Brain microvascular endothelial cell (primary cell): ENCODE measurements around the gene PRR12.

Source experiments
- DNase-seq: peaks from one replicate; pipeline ENCODE4 v3.0.0-alpha.2; 2020
- H3K27ac ChIP-seq: fragments of 250-450 bp; sonication (Bioruptor Pico); 2 replicates; pipeline ENCODE4 v1.5.1; 2020; ENCODE audit warnings: mild to moderate bottlenecking, moderate library complexity
- H3K27me3 ChIP-seq: fragments of 250-450 bp; sonication (Bioruptor Pico); replicated peaks from 2 replicates; pipeline ENCODE4 v1.5.1; 2020; ENCODE audit warnings: mild to moderate bottlenecking
- H3K36me3 ChIP-seq: fragments of 250-450 bp; sonication (Bioruptor Pico); replicated peaks from 2 replicates; pipeline ENCODE4 v1.5.1; 2020; ENCODE audit warnings: mild to moderate bottlenecking
- H3K4me3 ChIP-seq: 2 replicates; pipeline ENCODE4 v1.5.1; 2011; ENCODE audit warnings: low read depth, mild to moderate bottlenecking, control low read depth, low read length, moderate library complexity
- in situ Hi-C: cut with HindIII; loops from 2 replicates; pipeline ENCODE4 v1.10.0; 2017; ENCODE audit warnings: low sequenced_read_pairs, low pct_ligation_motif_present
- TF ChIP-seq, protein P1 (sequence below): IDR thresholded peaks from 2 replicates; pipeline ENCODE4 v1.5.1; 2011; ENCODE audit warnings: low read depth, mild to moderate bottlenecking, moderate library complexity, low read length, control low read depth, inconsistent platforms; ENCODE audit errors: missing control alignments

The PRR12 gene

DNA sequence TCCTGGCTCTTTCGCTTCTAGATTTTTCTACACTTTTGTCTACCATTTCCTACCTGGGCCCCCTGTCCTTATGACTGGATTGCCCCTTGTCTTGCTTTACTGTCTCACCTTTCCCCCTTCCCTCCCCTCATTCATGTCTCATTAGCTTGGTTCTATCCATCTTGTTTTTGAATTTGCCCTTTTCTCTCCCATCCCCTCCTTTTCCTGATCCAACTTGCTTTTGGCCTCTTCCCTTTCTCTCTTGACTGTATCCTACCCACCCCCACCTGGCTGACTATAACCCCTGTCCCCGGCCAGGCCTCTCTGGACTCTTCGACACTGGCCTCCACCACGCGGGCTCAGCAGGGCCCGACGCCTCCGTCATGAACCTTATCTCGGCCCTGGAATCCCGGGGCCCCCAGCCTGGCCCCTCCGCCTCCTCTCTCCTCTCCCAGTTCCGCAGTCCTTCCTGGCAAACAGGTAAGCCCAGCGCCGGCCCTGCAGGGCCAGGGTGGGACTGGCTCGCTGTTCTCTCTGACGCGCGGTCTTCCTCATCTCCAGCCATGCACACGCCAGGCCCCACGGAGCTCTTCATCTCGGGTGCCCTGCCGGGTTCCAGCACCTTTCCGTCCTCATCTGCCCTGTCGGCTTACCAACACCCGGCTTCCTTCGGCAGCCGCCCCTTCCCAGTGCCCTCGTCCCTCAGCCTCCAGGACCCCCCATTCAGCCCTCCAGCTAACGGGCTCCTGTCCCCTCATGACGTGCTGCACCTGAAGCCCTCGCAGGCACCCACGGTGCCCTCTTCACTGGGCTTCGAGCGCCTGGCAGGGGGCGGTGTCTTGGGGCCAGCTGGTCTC lies 3.4 kb downstream of the PRR12 start:
- Histone ChIP-seq H3K36me3 (peaks cover 51% of the 10 kb centered on the region), H3K27me3 (no peaks in the 10 kb centered on the region), H3K4me3 (no peak overlapping the region), H3K27ac (no peak overlapping the region)
- TF ChIP-seq, protein P1, sequence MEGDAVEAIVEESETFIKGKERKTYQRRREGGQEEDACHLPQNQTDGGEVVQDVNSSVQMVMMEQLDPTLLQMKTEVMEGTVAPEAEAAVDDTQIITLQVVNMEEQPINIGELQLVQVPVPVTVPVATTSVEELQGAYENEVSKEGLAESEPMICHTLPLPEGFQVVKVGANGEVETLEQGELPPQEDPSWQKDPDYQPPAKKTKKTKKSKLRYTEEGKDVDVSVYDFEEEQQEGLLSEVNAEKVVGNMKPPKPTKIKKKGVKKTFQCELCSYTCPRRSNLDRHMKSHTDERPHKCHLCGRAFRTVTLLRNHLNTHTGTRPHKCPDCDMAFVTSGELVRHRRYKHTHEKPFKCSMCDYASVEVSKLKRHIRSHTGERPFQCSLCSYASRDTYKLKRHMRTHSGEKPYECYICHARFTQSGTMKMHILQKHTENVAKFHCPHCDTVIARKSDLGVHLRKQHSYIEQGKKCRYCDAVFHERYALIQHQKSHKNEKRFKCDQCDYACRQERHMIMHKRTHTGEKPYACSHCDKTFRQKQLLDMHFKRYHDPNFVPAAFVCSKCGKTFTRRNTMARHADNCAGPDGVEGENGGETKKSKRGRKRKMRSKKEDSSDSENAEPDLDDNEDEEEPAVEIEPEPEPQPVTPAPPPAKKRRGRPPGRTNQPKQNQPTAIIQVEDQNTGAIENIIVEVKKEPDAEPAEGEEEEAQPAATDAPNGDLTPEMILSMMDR, result no peak
- in situ Hi-C loops, result no loop called here
- DNase-seq, result no peak

DNA sequence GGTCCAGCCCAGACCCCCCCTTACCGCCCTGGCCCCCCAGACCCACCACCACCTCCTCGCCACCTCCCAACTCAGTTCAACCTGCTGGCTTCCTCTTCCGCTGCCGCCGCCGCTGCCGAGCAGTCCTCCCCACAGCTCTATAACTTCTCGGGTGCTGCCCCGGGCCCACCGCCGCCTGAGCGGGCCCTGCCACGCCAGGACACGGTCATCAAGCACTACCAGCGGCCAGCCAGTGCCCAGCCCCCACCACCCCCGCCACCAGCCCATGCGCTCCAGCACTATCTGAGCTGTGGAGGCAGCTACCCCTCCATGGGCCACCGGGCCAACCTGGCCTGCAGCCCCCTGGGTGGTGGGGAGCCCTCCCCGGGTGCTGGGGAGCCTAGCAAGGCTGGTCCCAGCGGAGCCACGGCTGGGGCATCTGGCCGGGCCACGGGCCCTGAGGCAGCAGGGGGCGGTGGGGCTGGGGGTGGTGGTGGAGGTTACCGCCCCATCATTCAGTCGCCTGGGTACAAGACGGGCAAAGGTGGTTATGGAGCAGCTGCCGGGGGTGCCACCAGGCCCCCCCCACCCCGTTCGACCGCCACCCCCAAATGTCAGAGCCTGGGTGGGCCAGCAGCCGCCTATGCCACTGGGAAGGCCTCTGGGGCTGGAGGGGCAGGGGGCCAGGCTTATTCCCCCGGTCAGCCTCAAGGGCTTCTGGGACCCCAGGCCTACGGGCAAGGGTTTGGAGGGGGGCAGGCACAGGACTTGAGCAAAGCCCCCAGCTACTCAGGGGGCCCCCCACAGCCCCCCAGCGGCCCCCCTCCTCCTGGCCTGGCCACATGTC lies 4.2 kb downstream of the PRR12 start:
- Histone ChIP-seq H3K27ac (no peak overlapping the region), H3K27me3 (no peaks in the 10 kb centered on the region), H3K4me3 (no peak overlapping the region), H3K36me3 (peaks cover 59% of the 10 kb centered on the region)
- DNase-seq, result no peak
- TF ChIP-seq, protein P1, result no peak
- in situ Hi-C loops, result no loop called here

DNA sequence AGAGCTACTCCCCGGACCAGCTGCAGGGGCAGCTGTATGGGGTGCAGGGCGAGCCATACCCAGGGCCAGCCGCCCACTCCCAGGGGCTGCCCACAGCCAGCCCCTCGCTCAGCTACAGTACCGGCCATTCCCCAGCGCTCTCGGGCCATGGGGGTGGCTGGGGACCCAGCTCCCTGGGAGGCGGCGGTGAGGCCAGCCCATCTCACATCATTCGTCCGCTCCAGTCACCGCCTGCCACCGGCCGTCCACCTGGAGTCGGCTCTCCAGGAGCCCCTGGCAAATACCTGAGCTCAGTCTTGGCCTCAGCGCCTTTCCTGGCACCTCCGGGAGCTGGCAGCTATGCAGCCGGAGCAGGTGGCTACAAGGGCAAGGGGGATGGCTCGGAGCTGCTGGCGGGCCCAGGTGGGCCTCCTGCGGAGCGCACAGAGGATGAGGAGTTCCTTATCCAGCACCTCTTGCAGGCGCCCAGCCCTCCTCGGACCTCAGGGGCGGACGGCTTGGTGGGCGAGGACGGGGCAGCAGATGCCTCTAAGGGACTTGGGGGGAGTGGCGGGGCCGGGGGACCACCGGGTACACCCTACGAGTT lies 4.9 kb downstream of the PRR12 start:
- TF ChIP-seq, protein P1, result no peak
- DNase-seq, result no peak
- H3K36me3 ChIP-seq, result peaks cover 64% of the 10 kb centered on the region
- no peaks in the 10 kb centered on the region for H3K27me3 ChIP-seq
- H3K27ac ChIP-seq, result no peak overlapping the region
- H3K4me3 ChIP-seq, result no peak overlapping the region
- in situ Hi-C loops, result no loop called here

DNA sequence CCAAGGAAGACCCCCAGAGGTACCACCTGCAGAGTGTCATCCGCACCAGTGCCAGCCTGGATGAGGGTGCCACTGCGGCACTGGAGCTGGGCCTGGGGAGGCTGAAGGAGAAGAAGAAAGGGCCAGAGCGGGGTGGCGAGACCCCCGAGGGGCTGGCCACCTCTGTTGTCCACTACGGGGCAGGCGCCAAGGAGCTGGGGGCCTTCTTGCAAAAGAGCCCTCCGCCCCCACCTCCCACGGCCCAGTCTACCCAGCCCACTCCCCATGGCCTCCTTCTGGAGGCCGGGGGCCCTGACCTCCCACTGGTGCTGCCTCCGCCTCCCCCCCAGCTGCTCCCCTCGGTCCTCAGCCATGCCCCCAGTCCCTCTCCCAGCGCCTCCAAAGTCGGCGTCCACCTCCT lies 5.4 kb downstream of the PRR12 start:
- Histone ChIP-seq H3K4me3 (no peak overlapping the region), H3K27ac (no peak overlapping the region), H3K36me3 (peaks cover 67% of the 10 kb centered on the region), H3K27me3 (no peaks in the 10 kb centered on the region)
- no peak for DNase-seq
- TF ChIP-seq, protein P1, result no peak
- in situ Hi-C loops, result no loop called here

DNA sequence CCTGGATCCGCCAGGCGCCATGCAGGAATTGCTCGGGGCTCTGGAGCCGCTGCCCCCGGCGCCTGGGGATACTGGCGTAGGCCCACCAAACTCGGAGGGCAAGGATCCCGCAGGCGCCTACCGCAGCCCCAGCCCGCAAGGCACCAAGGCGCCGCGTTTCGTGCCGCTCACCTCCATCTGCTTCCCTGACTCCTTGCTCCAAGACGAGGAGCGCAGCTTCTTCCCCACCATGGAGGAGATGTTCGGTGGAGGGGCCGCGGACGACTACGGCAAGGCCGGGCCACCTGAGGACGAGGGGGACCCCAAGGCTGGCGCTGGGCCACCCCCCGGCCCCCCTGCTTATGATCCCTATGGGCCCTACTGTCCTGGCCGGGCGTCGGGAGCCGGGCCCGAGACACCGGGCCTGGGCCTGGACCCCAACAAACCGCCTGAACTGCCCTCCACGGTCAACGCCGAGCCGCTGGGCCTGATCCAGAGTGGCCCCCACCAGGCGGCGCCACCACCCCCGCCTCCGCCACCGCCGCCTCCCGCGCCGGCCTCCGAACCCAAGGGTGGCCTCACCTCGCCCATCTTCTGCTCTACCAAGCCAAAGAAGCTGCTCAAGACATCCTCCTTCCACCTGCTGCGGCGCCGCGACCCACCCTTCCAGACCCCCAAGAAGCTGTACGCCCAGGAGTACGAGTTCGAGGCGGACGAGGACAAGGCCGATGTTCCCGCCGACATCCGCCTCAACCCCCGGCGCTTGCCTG lies 6.1 kb downstream of the PRR12 start:
- Histone ChIP-seq H3K36me3 (peaks cover 74% of the 10 kb centered on the region), H3K4me3 (no peak overlapping the region), H3K27ac (no peak overlapping the region), H3K27me3 (no peaks in the 10 kb centered on the region)
- DNase-seq, result no peak
- TF ChIP-seq, protein P1, result no peak
- in situ Hi-C loops, result no loop called here
